ENCODE results near the gene TBC1D24.

DNA sequence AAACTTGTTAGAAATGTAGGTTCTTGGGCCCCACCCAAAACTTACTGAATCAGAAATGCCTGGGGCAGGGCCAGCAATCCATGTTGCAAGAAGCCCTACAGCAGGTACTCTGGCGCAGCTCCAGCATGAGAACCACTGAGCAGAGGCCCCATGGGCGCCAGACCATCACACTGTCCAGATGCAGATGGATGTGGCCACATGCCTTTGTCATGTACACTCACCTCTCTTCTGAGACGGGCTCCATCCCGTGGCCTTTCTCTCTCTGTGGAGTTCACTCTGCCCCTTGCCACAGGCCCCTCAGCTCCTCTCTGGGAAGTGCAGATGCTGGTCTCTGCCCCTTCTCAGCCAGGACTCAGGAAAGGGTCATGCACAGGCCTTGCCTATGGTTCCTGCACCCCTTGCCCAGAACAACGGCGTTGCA is 48.0 kb upstream of the TBC1D24 start:
- TF ChIP-seq POLR2AphosphoS5 (IDR thresholded peaks at IDR 0.05) (no peak), CTCF (IDR thresholded peaks at IDR 0.05) (no peak), EP300 (IDR thresholded peaks at IDR 0.05) (no peak)

Data from stomach (tissue), 4 donors.